IPS-15b (cell line): Measurements from ENCODE around the gene MZT2B.
"Not testable (repeated sequence)": the region's sequence is repeated elsewhere in the genome, so short reads cannot be mapped to it uniquely, and the experiment has no call there.

Source experiments
- H3K27me3 ChIP-seq: one replicate; pipeline ENCODE4 v1.6.1; 2013; ENCODE audit warnings: low read length; ENCODE audit not compliant: control insufficient read depth, insufficient read depth
- H3K36me3 ChIP-seq: one replicate; pipeline ENCODE4 v1.6.1; 2013; ENCODE audit warnings: low read length; ENCODE audit not compliant: control insufficient read depth, insufficient read depth
- H3K4me1 ChIP-seq: one replicate; pipeline ENCODE4 v1.6.1; 2013; ENCODE audit warnings: mild to moderate bottlenecking, low read length; ENCODE audit not compliant: control insufficient read depth, insufficient read depth
- H3K4me3 ChIP-seq: one replicate; pipeline ENCODE4 v1.5.1; 2013; ENCODE audit warnings: low read depth, low read length
- H3K9ac ChIP-seq: one replicate; pipeline ENCODE4 v1.6.1; 2013; ENCODE audit warnings: low read depth, mild to moderate bottlenecking, low read length
- H3K9me3 ChIP-seq: one replicate; pipeline ENCODE4 v1.6.1; 2013; ENCODE audit warnings: mild to moderate bottlenecking, low read length; ENCODE audit not compliant: control insufficient read depth, insufficient read depth

The MZT2B gene

GRCh38 chr2:130203150-130203549, 21.1 kb downstream of the MZT2B start:
- not testable (repeated sequence) for H3K4me3 ChIP-seq, H3K4me1 ChIP-seq, H3K36me3 ChIP-seq, H3K9ac ChIP-seq, H3K27me3 ChIP-seq, H3K9me3 ChIP-seq

GRCh38 chr2:130207051-130207450, 25.0 kb downstream of the MZT2B start:
- not testable (repeated sequence) for H3K27me3 ChIP-seq, H3K9ac ChIP-seq, H3K9me3 ChIP-seq, H3K36me3 ChIP-seq, H3K4me3 ChIP-seq, H3K4me1 ChIP-seq

GRCh38 chr2:130219147-130219546, 37.1 kb downstream of the MZT2B start:
- not testable (repeated sequence) for H3K9ac ChIP-seq, H3K36me3 ChIP-seq, H3K4me1 ChIP-seq, H3K27me3 ChIP-seq, H3K9me3 ChIP-seq, H3K4me3 ChIP-seq

GRCh38 chr2:130220505-130220904, 38.4 kb downstream of the MZT2B start:
- not testable (repeated sequence) for H3K27me3 ChIP-seq, H3K9me3 ChIP-seq, H3K9ac ChIP-seq, H3K4me3 ChIP-seq, H3K36me3 ChIP-seq, H3K4me1 ChIP-seq

- H3K4me1 ChIP-seq, H3K9ac ChIP-seq, H3K4me3 ChIP-seq, H3K36me3 ChIP-seq, H3K9me3 ChIP-seq, H3K27me3 ChIP-seq: not testable (repeated sequence)
Observed at GRCh38 chr2:130222523-130222922, 40.5 kb downstream of the MZT2B start.

GRCh38 chr2:130228005-130228404, 45.9 kb downstream of the MZT2B start:
- not testable (repeated sequence) for H3K9me3 ChIP-seq, H3K4me1 ChIP-seq, H3K4me3 ChIP-seq, H3K9ac ChIP-seq, H3K36me3 ChIP-seq, H3K27me3 ChIP-seq

GRCh38 chr2:130228467-130229160, 46.6 kb downstream of the MZT2B start:
- not testable (repeated sequence) for H3K27me3 ChIP-seq, H3K9me3 ChIP-seq, H3K9ac ChIP-seq, H3K4me1 ChIP-seq, H3K4me3 ChIP-seq, H3K36me3 ChIP-seq

GRCh38 chr2:130229161-130229510, 47.1 kb downstream of the MZT2B start:
- not testable (repeated sequence) for H3K4me3 ChIP-seq

GRCh38 chr2:130230376-130230775, 48.3 kb downstream of the MZT2B start:
- H3K4me1 ChIP-seq, H3K9me3 ChIP-seq, H3K36me3 ChIP-seq, H3K4me3 ChIP-seq, H3K9ac ChIP-seq, H3K27me3 ChIP-seq: not testable (repeated sequence)

More at GRCh38 chr2:130229161-130229510, 47.1 kb downstream of the MZT2B start:
- H3K27me3 ChIP-seq, H3K9ac ChIP-seq, H3K4me1 ChIP-seq, H3K9me3 ChIP-seq, H3K36me3 ChIP-seq: not testable (repeated sequence)

GRCh38 chr2:130230907-130231306, 48.8 kb downstream of the MZT2B start:
- not testable (repeated sequence) for H3K4me1 ChIP-seq, H3K4me3 ChIP-seq, H3K36me3 ChIP-seq, H3K27me3 ChIP-seq, H3K9me3 ChIP-seq, H3K9ac ChIP-seq

- H3K9me3 ChIP-seq: no peaks in the 10 kb centered on the region
- no peaks in the 10 kb centered on the region for H3K36me3 ChIP-seq
- no peaks in the 10 kb centered on the region for H3K4me1 ChIP-seq
- no peaks in the 10 kb centered on the region for H3K27me3 ChIP-seq
- no peak overlapping the region for H3K9ac ChIP-seq
- H3K4me3 ChIP-seq: no peak overlapping the region
Observed at GRCh38 chr2:130231656-130232055, 49.6 kb downstream of the MZT2B start.

- not testable (repeated sequence) for H3K9me3 ChIP-seq, H3K36me3 ChIP-seq, H3K4me1 ChIP-seq, H3K9ac ChIP-seq, H3K27me3 ChIP-seq, H3K4me3 ChIP-seq
Observed at GRCh38 chr2:130233066-130233465, 51.0 kb downstream of the MZT2B start.

GRCh38 chr2:130239581-130239980, 57.5 kb downstream of the MZT2B start:
- not testable (repeated sequence) for H3K4me3 ChIP-seq, H3K36me3 ChIP-seq, H3K27me3 ChIP-seq

More at GRCh38 chr2:130239581-130239980, 57.5 kb downstream of the MZT2B start:
- not testable (repeated sequence) for H3K9ac ChIP-seq, H3K4me1 ChIP-seq, H3K9me3 ChIP-seq
